Measurements from ENCODE around the gene VTI1A.

DNA sequence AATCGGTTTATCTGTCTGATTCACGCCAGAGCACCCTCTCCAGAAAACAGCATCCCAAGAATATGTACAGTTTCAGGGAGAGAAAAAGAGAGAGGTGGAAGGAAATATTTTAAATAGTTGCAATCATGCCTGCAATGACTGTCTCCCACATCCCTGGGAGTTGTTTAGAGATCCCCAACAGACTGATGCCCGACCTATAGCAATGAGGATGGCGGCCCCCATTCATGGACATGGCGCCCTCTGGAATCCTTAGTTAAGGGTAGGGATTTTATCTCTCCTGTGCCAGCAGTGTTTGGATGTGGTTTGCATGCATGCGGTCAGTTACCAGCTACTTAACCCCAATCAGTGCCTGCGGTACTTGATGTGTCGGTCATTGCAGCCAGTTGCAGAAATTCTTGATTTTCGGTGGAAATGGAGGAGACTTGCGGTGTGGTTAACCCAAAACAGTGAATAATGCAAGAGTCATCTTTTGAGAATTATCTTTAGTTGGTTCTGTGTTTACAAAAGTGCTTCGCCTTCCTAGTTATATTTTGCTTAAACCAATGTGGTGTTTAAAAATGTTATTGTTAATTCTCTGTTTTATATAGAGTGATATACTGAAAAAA is 317.0 kb downstream of the VTI1A start:
- no peak for TF ChIP-seq CTCF (IDR thresholded peaks at IDR 0.05)
- no peak for TF ChIP-seq POLR2A (IDR thresholded peaks at IDR 0.05)

All from sigmoid colon (tissue), 3 donors.